Body of pancreas (tissue), 4 donors: Measurements from ENCODE around the gene MT1E.

Source experiments
- POLR2A ChIP-seq, 3 donors: fragments of 450-650 bp; IDR thresholded peaks; one replicate each; pipeline ENCODE4 v1.6.1; 2016; ENCODE audit warnings: antibody characterized with exemption in 3 of 3, mild to moderate bottlenecking in 2 of 3
- TF ChIP-seq, protein P1 (sequence below), 7 experiments: fragments of 450-650 bp in 4 of 7; fragments of 200-600 bp in 3 of 7; sonication (generic) in 3 of 7; IDR thresholded peaks; one replicate each; pipeline ENCODE4 v1.5.1; 2016 to 2019; ENCODE audit warnings: antibody characterized with exemption in 7 of 7

DNA sequence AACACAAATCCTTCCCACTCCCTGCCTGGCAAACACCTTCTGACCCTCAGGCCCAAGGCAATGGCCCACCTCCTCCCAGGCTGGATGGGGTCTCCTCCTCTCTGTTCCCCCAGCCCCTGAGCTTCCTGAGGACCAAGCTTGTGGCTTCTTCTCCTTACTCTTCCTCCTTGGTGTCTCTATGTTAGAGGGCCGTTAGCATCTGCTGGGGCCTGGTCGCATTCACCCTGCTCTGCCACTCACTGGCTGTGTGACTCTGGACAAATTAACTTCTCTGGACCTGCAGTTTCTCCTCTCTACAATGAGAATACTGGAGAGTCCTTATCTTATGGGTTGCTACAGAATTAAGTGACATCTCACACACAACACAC lies 17.9 kb upstream of the MT1E start:
- TF ChIP-seq, protein P1, sequence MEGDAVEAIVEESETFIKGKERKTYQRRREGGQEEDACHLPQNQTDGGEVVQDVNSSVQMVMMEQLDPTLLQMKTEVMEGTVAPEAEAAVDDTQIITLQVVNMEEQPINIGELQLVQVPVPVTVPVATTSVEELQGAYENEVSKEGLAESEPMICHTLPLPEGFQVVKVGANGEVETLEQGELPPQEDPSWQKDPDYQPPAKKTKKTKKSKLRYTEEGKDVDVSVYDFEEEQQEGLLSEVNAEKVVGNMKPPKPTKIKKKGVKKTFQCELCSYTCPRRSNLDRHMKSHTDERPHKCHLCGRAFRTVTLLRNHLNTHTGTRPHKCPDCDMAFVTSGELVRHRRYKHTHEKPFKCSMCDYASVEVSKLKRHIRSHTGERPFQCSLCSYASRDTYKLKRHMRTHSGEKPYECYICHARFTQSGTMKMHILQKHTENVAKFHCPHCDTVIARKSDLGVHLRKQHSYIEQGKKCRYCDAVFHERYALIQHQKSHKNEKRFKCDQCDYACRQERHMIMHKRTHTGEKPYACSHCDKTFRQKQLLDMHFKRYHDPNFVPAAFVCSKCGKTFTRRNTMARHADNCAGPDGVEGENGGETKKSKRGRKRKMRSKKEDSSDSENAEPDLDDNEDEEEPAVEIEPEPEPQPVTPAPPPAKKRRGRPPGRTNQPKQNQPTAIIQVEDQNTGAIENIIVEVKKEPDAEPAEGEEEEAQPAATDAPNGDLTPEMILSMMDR (IDR thresholded peaks at IDR 0.05), result no peak
- no peak for TF ChIP-seq POLR2A (IDR thresholded peaks at IDR 0.05)
